Fibroblast of villous mesenchyme (primary cell): ENCODE measurements around the gene GPC4. TPM values are rescaled to one million over a fixed set of nuclear protein-coding genes. Genes with fewer than 3 reads are reported as not detected.
"Not testable (repeated sequence)": the region's sequence is repeated elsewhere in the genome, so short reads cannot be mapped to it uniquely, and the experiment has no call there.

ENCODE experiments used
- DNase-seq: peaks from one replicate; pipeline ENCODE4 v3.0.0-alpha.2; 2010; ENCODE audit warnings: low read depth
- H3K4me3 ChIP-seq: 2 replicates; pipeline ENCODE4 v1.5.1; 2011; ENCODE audit warnings: low read depth, mild to moderate bottlenecking, low read length
- CTCF ChIP-seq: IDR thresholded peaks from 2 replicates; pipeline ENCODE4 v1.5.1; 2012; ENCODE audit warnings: low read depth, mild to moderate bottlenecking, low read length; ENCODE audit not compliant: insufficient read depth
- total RNA-seq: library from RNA; depleted of rRNA; stranded (reverse); fragments of >200 nt; gene quantifications from 2 replicates; pipeline ENCODE4 v1.2.3, GENCODE V29; 2012

Gene GPC4
- total RNA-seq, 1 donor = 0.86 TPM

- TF ChIP-seq CTCF = no peak
- no peak overlapping the region for H3K4me3 ChIP-seq
These were observed 127.4 kb downstream of the GPC4 start for GRCh38 chrX:133287860-133288259.

GRCh38 chrX:133285341-133285740 is 129.9 kb downstream of the GPC4 start:
- H3K4me3 ChIP-seq = no peak overlapping the region
- DNase-seq = no peak
- no peak for TF ChIP-seq CTCF

More at GRCh38 chrX:133287860-133288259, 127.4 kb downstream of the GPC4 start:
- DNase-seq = no peak

- H3K4me3 ChIP-seq, DNase-seq: not testable (repeated sequence)
These were observed 136.1 kb downstream of the GPC4 start for GRCh38 chrX:133279112-133279730.

- TF ChIP-seq CTCF = no peak
- H3K4me3 ChIP-seq = no peak overlapping the region
- DNase-seq = no peak
These were observed 142.1 kb downstream of the GPC4 start for GRCh38 chrX:133273180-133273579.

- DNase-seq = no peak
- no peak overlapping the region for H3K4me3 ChIP-seq
- no peak for TF ChIP-seq CTCF
These were observed 146.1 kb downstream of the GPC4 start for GRCh38 chrX:133269168-133269567.

- TF ChIP-seq CTCF = no peak
- H3K4me3 ChIP-seq = no peak overlapping the region
- DNase-seq = no peak
These were observed 147.7 kb downstream of the GPC4 start for GRCh38 chrX:133267621-133268020.

- TF ChIP-seq CTCF = no peak
- no peak overlapping the region for H3K4me3 ChIP-seq
- DNase-seq = no peak
These were observed 150.0 kb downstream of the GPC4 start for GRCh38 chrX:133265331-133265730.
